GM18870 (cell line): ENCODE results near the gene CLEC20A.
"Not testable (repeated sequence)": the region's sequence is repeated elsewhere in the genome, so short reads cannot be mapped to it uniquely, and the experiment has no call there.

Experiments
- ATAC-seq: cut with Tn5 transposase; IDR thresholded peaks from one replicate; pipeline ENCODE4 v1.9.1; 2021; ENCODE audit warnings: moderate library complexity; ENCODE audit not compliant: unreplicated experiment

CLEC20A gene

GRCh38 chr1:178529364-178530036 is 32.7 kb upstream of the CLEC20A start:
- ATAC-seq, result no peak

DNA sequence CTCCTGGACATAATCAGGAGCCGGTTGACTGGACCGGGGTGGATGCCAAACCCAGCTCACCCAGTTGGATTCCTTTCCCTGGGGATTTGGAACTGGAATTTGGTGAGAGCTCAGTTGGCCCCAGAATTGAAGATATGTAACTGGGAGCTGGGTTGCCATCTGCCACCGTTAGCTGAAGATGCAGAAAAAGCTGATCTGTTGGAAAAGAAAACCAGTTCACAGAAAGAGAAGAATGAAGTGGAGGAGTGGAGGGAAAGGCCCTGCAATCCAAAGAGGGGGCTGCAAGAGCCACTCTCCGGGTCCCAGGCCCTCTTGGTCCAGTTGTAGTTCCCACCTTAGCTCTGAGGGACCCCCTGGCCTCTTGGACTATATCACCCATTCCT is 32.2 kb upstream of the CLEC20A start:
- no peak for ATAC-seq

DNA sequence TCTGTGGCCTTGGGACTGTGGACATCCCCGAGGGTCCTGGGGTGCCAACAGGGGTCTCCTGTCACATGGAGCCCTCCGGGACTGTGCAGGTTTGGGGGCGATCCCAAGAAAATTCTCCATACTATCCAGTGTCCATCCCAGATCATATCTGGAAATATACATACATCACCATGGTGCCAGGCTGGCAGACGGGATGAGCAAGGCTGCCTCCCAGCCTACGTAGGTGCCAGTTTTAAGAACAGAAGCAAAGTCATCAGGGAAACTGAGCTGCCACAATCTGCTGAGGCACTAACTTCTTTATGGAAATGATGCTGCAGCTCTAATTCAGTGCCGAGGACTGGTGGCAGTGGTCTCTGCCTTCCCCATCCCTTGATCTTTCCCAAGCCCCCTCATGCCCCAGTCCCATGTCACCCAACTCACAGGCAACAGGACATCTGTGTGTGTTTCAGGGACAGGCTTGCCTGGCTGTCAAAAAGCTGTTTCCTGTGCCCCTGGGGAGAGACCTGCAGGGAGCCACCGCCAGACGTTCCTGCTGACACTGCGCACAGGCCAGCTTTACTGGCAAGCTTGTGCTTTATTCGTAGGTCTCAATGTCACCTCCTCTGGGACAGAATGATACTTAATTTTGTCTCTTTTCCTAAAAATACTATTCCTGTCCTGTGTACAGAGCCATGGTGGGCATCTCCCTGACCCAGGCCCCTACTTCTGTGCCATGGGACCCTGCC is 31.6 kb upstream of the CLEC20A start:
- ATAC-seq, result no peak

- ATAC-seq, result no peak
Measured at GRCh38 chr1:178527117-178527516, 30.4 kb upstream of the CLEC20A start.

DNA sequence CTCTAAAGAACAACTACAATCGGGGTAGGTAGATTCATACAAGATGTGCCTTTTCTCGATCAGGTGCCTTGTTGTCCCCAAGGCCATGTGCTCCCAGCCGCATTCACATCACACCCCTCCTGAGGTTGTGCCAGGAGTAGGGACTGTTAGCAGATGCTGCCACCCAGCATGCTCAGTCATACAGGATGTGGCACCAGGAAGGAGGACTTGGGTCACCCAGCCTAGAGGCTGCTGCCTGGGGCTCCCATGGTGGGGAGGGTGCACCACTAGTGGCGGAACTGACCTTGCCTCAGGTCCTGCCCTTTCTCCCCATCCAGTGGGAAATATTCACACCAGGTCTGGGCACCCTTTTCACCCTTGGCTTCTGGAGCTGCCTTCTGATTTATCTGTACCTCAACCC is 24.5 kb upstream of the CLEC20A start:
- ATAC-seq, result no peak

DNA sequence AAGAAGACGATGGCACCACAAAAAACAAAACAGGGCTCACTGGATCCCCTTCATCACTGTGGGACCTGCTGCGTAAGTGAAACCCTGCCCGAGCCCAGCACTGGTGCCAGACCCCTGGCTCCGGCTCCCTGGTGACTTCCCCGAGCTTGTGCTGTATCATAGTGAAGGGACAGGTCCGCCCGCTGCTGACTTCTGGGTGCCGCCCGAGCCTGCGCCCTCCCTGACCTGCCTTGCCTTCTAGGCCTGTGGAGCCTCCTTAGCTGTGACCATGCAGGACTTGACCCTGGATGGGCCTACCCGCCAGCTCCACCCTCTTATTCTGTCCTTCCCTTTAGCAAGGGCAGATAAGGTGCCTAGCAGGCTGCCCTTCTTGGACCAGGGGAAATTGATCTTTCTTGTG is 24.0 kb upstream of the CLEC20A start:
- ATAC-seq, result no peak

- no peak for ATAC-seq
Measured at GRCh38 chr1:178518894-178519293, 22.1 kb upstream of the CLEC20A start.

DNA sequence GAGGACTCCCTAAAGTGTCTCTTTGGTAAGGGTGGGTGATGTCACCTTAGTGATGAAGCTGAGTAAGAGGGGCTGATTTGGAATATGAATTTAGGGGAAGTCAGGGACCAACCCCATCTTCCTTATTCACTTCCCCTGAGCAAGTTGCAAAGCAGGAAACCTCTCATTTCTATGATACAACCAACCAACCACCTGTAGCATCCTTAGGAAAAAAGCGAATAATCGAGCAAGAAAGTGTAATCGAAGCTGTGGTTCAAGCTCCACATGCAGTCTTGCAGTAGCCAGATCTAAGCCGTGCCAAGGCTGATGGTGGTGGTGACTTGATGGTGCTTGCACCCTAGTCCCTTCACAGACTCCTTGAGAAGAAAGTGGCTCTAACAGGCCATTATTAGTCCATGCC is 19.3 kb upstream of the CLEC20A start:
- ATAC-seq, result no peak

- no peak for ATAC-seq
Measured at GRCh38 chr1:178513278-178513983, 16.7 kb upstream of the CLEC20A start.

- ATAC-seq, result no peak
Measured at GRCh38 chr1:178512566-178513277, 16.0 kb upstream of the CLEC20A start, which contains the start of gene TEX35. Gene TEX35, plus strand, starts transcription at chr1:178513109. Its CDS starts 80 bp downstream, at chr1:178513189.

GRCh38 chr1:178510155-178510554 is 13.4 kb upstream of the CLEC20A start:
- ATAC-seq, result no peak

GRCh38 chr1:178509414-178510007 is 12.7 kb upstream of the CLEC20A start:
- no peak for ATAC-seq

- ATAC-seq, result no peak
Measured at GRCh38 chr1:178506669-178507068, 9.9 kb upstream of the CLEC20A start.

DNA sequence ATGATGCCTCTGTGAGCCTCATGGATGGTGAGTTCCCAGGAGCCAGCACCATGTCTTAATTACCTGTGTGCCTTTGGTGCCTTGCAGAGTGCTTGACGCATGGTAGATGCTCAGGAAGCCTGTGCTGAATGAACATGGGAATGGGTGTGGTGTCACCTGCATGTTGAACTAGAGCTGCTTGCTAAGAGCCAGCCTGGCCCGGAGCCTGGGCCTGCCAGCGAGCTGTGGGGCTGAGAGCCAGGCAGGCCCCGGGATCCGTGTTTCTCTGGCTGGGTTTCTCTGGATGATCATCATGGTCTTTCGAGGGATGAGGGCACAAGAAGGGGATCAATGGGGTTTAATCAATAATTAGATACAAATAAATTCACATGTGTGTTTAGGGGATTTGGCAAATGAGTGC is 9.4 kb upstream of the CLEC20A start:
- ATAC-seq, result no peak

GRCh38 chr1:178504286-178504685 is 7.5 kb upstream of the CLEC20A start:
- no peak for ATAC-seq

DNA sequence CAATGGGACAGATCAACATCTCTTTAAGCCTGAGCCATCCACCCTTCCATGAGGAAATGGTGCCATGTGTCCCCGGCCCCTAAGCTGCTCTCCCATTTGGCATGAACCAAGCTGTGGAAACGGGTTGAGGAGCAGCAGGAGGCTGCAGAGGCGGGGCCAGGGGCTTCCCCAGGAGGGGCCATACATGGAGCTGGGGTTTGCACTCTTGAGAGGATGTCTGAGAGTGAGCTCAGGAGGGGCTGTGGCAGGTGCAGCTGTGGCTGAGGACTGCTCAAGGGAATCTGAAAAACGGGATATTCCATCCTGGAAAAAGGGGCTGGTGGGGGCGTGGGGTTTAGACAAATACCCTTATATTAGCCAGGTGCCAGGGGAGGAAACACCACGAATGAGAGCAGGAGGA is 7.1 kb upstream of the CLEC20A start:
- no peak for ATAC-seq

GRCh38 chr1:178503316-178503715 is 6.6 kb upstream of the CLEC20A start:
- not testable (repeated sequence) for ATAC-seq

- no peak for ATAC-seq
Measured at GRCh38 chr1:178502856-178503255, 6.1 kb upstream of the CLEC20A start.

DNA sequence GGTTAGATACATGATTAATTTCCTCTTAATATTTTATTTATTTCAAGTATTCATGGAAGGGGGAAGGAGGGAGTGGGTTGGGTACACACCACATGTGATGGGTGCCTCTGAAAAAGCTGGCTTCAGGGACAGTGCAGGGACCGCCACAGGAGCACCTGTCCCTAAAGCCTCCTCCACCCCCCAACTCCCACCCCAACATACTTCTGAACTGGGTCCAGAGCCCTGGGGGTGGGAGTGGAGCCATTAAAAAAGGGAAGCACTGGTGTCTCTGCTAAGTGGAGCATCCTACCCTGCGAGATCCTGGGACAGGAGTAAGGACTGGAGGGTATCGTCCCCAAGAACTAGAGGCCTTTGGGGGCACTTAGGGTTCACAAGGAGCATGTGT is 5.6 kb upstream of the CLEC20A start:
- no peak for ATAC-seq

DNA sequence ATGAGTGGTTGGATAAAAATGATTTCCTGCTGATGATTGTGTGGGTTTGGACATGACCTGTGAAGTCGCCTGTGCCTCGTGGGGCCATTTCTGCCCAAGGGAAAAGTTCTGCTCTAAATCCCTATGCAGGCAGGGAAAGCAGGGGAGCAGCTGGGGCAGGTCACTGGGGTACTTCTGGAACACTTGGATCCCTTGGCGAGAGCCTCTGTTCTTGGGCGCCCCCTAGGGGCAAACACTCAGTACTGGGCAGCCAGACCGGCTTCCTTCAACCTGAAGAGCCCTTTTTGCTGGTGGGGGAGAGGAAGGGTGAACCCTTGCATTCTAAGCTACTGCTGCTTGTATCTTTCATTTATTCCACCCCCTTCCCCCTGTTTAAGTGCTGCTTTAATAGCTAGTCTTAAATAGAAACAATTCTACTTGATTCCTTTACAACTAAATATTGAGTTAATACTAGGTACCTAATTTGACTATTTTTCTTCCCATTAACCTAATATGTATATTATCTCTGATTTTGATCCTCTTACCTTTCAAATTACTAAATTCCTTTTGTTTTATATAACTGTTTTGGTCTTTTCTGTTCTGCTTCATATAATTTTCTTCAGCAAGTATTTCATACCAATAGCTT is 5.1 kb upstream of the CLEC20A start:
- ATAC-seq, result peak; percentile 68
